Astrocyte (in vitro differentiated cells and primary cell): ENCODE data around the gene ADGRD2. TPM values are rescaled to one million over a fixed set of nuclear protein-coding genes. Genes with fewer than 3 reads are reported as not detected.

Experiments used
- DNase-seq: peaks from one replicate; pipeline ENCODE4 v3.0.0-alpha.2; 2010; ENCODE audit warnings: low read depth
- FAIRE-seq: peaks from 2 replicates; lab custom pipeline; 2011; peaks lifted over from hg19 to GRCh38; lab: Jason Lieb, UNC
- H2AFZ ChIP-seq: 2 replicates; pipeline ENCODE4 v1.6.0; 2012; ENCODE audit warnings: low read depth, low read length, inconsistent platforms
- H3K27ac ChIP-seq: 2 replicates; pipeline ENCODE4 v1.5.1; 2011; ENCODE audit warnings: low read depth, low read length, inconsistent platforms
- H3K27me3 ChIP-seq: 2 replicates; pipeline ENCODE4 v1.6.0; 2011; ENCODE audit warnings: low read length, inconsistent platforms; ENCODE audit not compliant: insufficient read depth
- H3K36me3 ChIP-seq: 2 replicates; pipeline ENCODE4 v1.5.1; 2011; ENCODE audit warnings: low read length, inconsistent platforms; ENCODE audit not compliant: insufficient read depth
- H3K4me1 ChIP-seq: 2 replicates; pipeline ENCODE4 v1.5.1; 2011; ENCODE audit warnings: low read length, inconsistent platforms; ENCODE audit not compliant: insufficient read depth
- H3K4me2 ChIP-seq: 2 replicates; pipeline ENCODE4 v1.6.0; 2012; ENCODE audit warnings: low read length, inconsistent platforms
- H3K4me3 ChIP-seq: 2 replicates; pipeline ENCODE4 v1.5.1; 2011; ENCODE audit warnings: low read depth, mild to moderate bottlenecking, low read length, inconsistent platforms; ENCODE audit not compliant: insufficient read depth
- H3K79me2 ChIP-seq: 2 replicates; pipeline ENCODE4 v1.6.0; 2012; ENCODE audit warnings: mild to moderate bottlenecking, low read length, inconsistent platforms; ENCODE audit not compliant: insufficient read depth
- H3K9ac ChIP-seq: 2 replicates; pipeline ENCODE4 v1.6.0; 2012; ENCODE audit warnings: mild to moderate bottlenecking, low read length, inconsistent platforms
- H3K9me3 ChIP-seq: 2 replicates; pipeline ENCODE4 v1.5.1; 2012; ENCODE audit warnings: low read depth, mild to moderate bottlenecking, low read length, inconsistent platforms; ENCODE audit not compliant: insufficient read depth
- H4K20me1 ChIP-seq: 2 replicates; pipeline ENCODE4 v1.6.0; 2012; ENCODE audit warnings: low read length, inconsistent platforms; ENCODE audit not compliant: insufficient read depth
- H3K27ac Mint-ChIP-seq: one replicate; pipeline ENCODE4 v1.8.0; 2021; ENCODE audit warnings: mild to moderate bottlenecking, mixed read lengths; ENCODE audit not compliant: unreplicated experiment
- H3K27me3 Mint-ChIP-seq: one replicate; pipeline ENCODE4 v1.8.0; 2021; ENCODE audit warnings: low read depth, mixed read lengths; ENCODE audit not compliant: unreplicated experiment
- H3K36me3 Mint-ChIP-seq: one replicate; pipeline ENCODE4 v1.8.0; 2021; ENCODE audit warnings: low read depth, mixed read lengths; ENCODE audit not compliant: unreplicated experiment
- H3K4me1 Mint-ChIP-seq: one replicate; pipeline ENCODE4 v1.8.0; 2021; ENCODE audit warnings: low read depth, mixed read lengths; ENCODE audit not compliant: unreplicated experiment
- H3K4me3 Mint-ChIP-seq: one replicate; pipeline ENCODE4 v1.8.0; 2021; ENCODE audit warnings: mild to moderate bottlenecking, moderate library complexity, mixed read lengths; ENCODE audit not compliant: unreplicated experiment
- H3K9me3 Mint-ChIP-seq: one replicate; pipeline ENCODE4 v1.8.0; 2021; ENCODE audit warnings: mild to moderate bottlenecking, mixed read lengths; ENCODE audit not compliant: unreplicated experiment
- CTCF ChIP-seq: IDR thresholded peaks from 2 replicates; pipeline ENCODE4 v1.5.1; 2011; ENCODE audit warnings: low read depth, mild to moderate bottlenecking, inconsistent platforms, low read length, moderate library complexity; ENCODE audit not compliant: insufficient read depth
- EZH2 ChIP-seq: IDR thresholded peaks from 2 replicates; pipeline ENCODE4 v1.6.1; 2012; ENCODE audit warnings: mild to moderate bottlenecking, low read length, inconsistent platforms; ENCODE audit not compliant: insufficient read depth
- total RNA-seq: library from RNA; stranded (reverse); gene quantifications from 2 replicates; pipeline ENCODE4 v1.2.1, GENCODE V29; 2021

ADGRD2 gene
- total RNA-seq, 1 donor from 2014 or later, result not detected

- Histone ChIP-seq H3K4me2 (no peak overlapping the region), H3K79me2 (no peaks in the 10 kb centered on the region), H2AFZ (no peak overlapping the region), H3K27ac (no peak overlapping the region), H3K27me3 (peaks cover 21% of the 10 kb centered on the region), H3K36me3 (no peaks in the 10 kb centered on the region), H3K9ac (no peak overlapping the region), H4K20me1 (no peaks in the 10 kb centered on the region), H3K4me3 (no peak overlapping the region), H3K9me3 (peaks cover 2% of the 10 kb centered on the region), H3K4me1 (peaks cover 8% of the 10 kb centered on the region)
- Mint-ChIP-seq H3K4me3 (no peak overlapping the region), H3K36me3 (peaks cover 2% of the 10 kb centered on the region), H3K4me1 (no peaks in the 10 kb centered on the region), H3K27ac (no peak overlapping the region), H3K9me3 (peaks cover 2% of the 10 kb centered on the region), H3K27me3 (peaks cover 35% of the 10 kb centered on the region)
- no peak for TF ChIP-seq CTCF
- TF ChIP-seq EZH2, result no peak
- DNase-seq (no peak), FAIRE-seq (no peak)
These were observed 3.0 kb upstream of the ADGRD2 start for GRCh38 chr9:124447297-124447661.

GRCh38 chr9:124448019-124448418, 2.2 kb upstream of the ADGRD2 start:
- Histone ChIP-seq H3K27ac (no peak overlapping the region), H3K4me2 (no peak overlapping the region), H2AFZ (no peak overlapping the region), H3K79me2 (no peaks in the 10 kb centered on the region), H4K20me1 (no peaks in the 10 kb centered on the region), H3K4me1 (peaks cover 8% of the 10 kb centered on the region), H3K27me3 (peaks cover 28% of the 10 kb centered on the region), H3K9me3 (peaks cover 2% of the 10 kb centered on the region), H3K4me3 (no peak overlapping the region), H3K9ac (no peak overlapping the region), H3K36me3 (no peaks in the 10 kb centered on the region)
- Mint-ChIP-seq H3K27me3 (peaks cover 39% of the 10 kb centered on the region), H3K27ac (no peak overlapping the region), H3K36me3 (peaks cover 2% of the 10 kb centered on the region), H3K9me3 (peaks cover 2% of the 10 kb centered on the region), H3K4me1 (no peaks in the 10 kb centered on the region), H3K4me3 (no peak overlapping the region)
- no peak for DNase-seq
- FAIRE-seq, result no peak
- TF ChIP-seq CTCF (no peak), EZH2 (no peak)

- Mint-ChIP-seq H3K27me3 (peaks cover 41% of the 10 kb centered on the region), H3K4me3 (no peak overlapping the region), H3K27ac (no peak overlapping the region), H3K9me3 (peaks cover 2% of the 10 kb centered on the region), H3K36me3 (no peaks in the 10 kb centered on the region), H3K4me1 (no peaks in the 10 kb centered on the region)
- no peak overlapping the region for H2AFZ ChIP-seq
- H3K9me3 ChIP-seq, result peaks cover 2% of the 10 kb centered on the region
- H3K4me2 ChIP-seq, result no peak overlapping the region
- TF ChIP-seq CTCF (no peak), EZH2 (no peak)
- no peaks in the 10 kb centered on the region for H3K79me2 ChIP-seq
- FAIRE-seq (no peak), DNase-seq (no peak)
- peaks cover 28% of the 10 kb centered on the region for H3K27me3 ChIP-seq
- H3K36me3 ChIP-seq, result no peaks in the 10 kb centered on the region
- no peaks in the 10 kb centered on the region for H4K20me1 ChIP-seq
- no peak overlapping the region for H3K9ac ChIP-seq
- H3K4me1 ChIP-seq, result peaks cover 8% of the 10 kb centered on the region
- no peak overlapping the region for H3K27ac ChIP-seq
- no peak overlapping the region for H3K4me3 ChIP-seq
These were observed 685 bp upstream of the ADGRD2 start for GRCh38 chr9:124449381-124450151.
